PC-9 (cell line): ENCODE measurements around the gene LOXL4.

Source experiments
- EZH2 ChIP-seq: fragments of 200-600 bp; sonication (generic); IDR thresholded peaks from 2 replicates; pipeline ENCODE4 v1.8.0; 2017; ENCODE audit warnings: antibody characterized with exemption, low read depth
- TF ChIP-seq, protein P1 (sequence below): fragments of 200-600 bp; sonication (generic); conservative IDR thresholded peaks from 2 replicates; pipeline ENCODE4 v1.6.1; 2017; ENCODE audit warnings: mixed run types, antibody characterized with exemption, mild to moderate bottlenecking, moderate library complexity

DNA sequence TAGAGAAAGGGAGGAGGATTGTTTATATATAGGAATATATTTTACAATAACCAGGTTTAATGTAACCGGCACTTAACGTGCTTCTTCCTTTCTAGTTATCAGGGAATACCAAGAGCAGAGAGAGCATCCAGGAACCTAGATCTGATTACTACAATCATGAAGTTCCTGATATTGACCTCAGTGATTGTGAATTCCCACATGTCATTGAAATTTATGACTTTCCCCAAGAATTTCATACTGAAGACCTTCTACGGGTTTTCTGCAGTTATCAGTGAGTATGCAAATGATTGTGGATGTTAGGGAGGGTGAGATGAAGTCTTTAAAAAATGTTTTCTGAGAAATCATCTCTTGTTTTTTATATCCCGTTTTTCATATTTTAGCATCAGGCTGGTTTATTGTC is 36.6 kb downstream of the LOXL4 start:
- TF ChIP-seq, protein P1, sequence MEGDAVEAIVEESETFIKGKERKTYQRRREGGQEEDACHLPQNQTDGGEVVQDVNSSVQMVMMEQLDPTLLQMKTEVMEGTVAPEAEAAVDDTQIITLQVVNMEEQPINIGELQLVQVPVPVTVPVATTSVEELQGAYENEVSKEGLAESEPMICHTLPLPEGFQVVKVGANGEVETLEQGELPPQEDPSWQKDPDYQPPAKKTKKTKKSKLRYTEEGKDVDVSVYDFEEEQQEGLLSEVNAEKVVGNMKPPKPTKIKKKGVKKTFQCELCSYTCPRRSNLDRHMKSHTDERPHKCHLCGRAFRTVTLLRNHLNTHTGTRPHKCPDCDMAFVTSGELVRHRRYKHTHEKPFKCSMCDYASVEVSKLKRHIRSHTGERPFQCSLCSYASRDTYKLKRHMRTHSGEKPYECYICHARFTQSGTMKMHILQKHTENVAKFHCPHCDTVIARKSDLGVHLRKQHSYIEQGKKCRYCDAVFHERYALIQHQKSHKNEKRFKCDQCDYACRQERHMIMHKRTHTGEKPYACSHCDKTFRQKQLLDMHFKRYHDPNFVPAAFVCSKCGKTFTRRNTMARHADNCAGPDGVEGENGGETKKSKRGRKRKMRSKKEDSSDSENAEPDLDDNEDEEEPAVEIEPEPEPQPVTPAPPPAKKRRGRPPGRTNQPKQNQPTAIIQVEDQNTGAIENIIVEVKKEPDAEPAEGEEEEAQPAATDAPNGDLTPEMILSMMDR: no peak
- no peak for TF ChIP-seq EZH2
